NB4 (cell line): ENCODE results near the gene CYB561D1.

Experiments
- POLR2A ChIP-seq: IDR thresholded peaks from 2 replicates; pipeline ENCODE4 v1.6.1; 2011; ENCODE audit warnings: mild to moderate bottlenecking; ENCODE audit not compliant: insufficient read length; ENCODE audit errors: extremely low read depth
- TF ChIP-seq, protein P1 (sequence below): IDR thresholded peaks from one replicate; pipeline ENCODE4 v1.5.1; 2012; ENCODE audit warnings: low read depth, low read length

DNA sequence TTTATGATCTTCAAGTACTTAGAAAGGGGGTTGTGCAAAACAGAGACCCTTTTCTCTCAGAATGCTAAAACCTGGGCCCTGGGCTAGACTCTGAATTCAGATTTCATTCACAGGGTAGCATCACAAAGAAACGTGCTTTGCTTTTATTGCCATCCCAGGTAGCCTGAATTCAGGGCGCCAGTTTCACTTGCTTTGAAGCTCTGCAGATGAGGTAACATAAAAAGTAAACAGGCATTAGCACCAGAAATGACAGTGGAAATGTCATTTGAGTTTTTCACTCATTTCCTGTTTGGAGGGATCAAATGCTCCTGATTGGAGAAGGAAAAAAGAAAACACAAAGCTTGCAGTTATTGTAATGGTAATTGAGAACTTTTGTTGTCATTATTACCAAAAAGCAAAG is 25.0 kb upstream of the CYB561D1 start:
- TF ChIP-seq POLR2A: no peak
- TF ChIP-seq, protein P1, sequence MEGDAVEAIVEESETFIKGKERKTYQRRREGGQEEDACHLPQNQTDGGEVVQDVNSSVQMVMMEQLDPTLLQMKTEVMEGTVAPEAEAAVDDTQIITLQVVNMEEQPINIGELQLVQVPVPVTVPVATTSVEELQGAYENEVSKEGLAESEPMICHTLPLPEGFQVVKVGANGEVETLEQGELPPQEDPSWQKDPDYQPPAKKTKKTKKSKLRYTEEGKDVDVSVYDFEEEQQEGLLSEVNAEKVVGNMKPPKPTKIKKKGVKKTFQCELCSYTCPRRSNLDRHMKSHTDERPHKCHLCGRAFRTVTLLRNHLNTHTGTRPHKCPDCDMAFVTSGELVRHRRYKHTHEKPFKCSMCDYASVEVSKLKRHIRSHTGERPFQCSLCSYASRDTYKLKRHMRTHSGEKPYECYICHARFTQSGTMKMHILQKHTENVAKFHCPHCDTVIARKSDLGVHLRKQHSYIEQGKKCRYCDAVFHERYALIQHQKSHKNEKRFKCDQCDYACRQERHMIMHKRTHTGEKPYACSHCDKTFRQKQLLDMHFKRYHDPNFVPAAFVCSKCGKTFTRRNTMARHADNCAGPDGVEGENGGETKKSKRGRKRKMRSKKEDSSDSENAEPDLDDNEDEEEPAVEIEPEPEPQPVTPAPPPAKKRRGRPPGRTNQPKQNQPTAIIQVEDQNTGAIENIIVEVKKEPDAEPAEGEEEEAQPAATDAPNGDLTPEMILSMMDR: no peak
